A673 (cell line): ENCODE results near the gene AMOT.

Experiments
- EZH2 ChIP-seq: fragments of 200-600 bp; sonication (generic); IDR thresholded peaks from 2 replicates; pipeline ENCODE4 v1.6.1; 2017; ENCODE audit warnings: borderline replicate concordance, low read depth, mild to moderate bottlenecking, mixed read lengths, antibody characterized with exemption, low read length; ENCODE audit not compliant: poor library complexity, severe bottlenecking
- TF ChIP-seq, protein P1 (sequence below): fragments of 300-800, 200-600 bp; sonication (generic); conservative IDR thresholded peaks from 2 replicates; pipeline ENCODE4 v1.5.1; 2017; ENCODE audit warnings: low read depth, mild to moderate bottlenecking, antibody characterized with exemption, low read length, moderate library complexity, mixed read lengths

DNA sequence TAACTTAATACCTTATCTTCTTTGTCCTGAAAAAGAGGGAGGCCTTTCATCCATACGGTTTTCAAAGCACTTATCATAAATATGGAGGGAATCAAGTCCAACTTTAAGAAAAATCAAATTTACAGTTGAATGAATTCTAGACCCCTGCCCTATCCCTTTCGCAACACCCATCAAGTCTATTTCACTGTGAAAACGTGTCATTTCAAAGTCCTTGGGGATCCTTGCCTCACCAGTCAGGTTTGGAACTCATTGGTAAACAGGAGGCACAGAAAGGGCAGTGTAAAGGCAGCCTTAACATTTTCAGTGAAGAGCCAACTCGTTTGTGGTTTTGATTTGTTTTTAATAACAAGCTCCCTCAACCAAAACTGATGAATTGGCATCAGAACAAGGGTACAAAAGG lies 66.5 kb downstream of the AMOT start:
- TF ChIP-seq, protein P1, sequence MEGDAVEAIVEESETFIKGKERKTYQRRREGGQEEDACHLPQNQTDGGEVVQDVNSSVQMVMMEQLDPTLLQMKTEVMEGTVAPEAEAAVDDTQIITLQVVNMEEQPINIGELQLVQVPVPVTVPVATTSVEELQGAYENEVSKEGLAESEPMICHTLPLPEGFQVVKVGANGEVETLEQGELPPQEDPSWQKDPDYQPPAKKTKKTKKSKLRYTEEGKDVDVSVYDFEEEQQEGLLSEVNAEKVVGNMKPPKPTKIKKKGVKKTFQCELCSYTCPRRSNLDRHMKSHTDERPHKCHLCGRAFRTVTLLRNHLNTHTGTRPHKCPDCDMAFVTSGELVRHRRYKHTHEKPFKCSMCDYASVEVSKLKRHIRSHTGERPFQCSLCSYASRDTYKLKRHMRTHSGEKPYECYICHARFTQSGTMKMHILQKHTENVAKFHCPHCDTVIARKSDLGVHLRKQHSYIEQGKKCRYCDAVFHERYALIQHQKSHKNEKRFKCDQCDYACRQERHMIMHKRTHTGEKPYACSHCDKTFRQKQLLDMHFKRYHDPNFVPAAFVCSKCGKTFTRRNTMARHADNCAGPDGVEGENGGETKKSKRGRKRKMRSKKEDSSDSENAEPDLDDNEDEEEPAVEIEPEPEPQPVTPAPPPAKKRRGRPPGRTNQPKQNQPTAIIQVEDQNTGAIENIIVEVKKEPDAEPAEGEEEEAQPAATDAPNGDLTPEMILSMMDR: no peak
- TF ChIP-seq EZH2: no peak
